ENCODE measurements around the gene EMC10. TPM values are rescaled to one million over a fixed set of nuclear protein-coding genes. Genes with fewer than 3 reads are reported as not detected.

The EMC10 gene
- total RNA-seq, 1 experiment from 2014 or later = 109 TPM

- Histone ChIP-seq H3K14ac (ENCODE audit: insufficient read depth, low read length) (no peak overlapping the region; the same call in 1 of the 2 replicates), H4K91ac (ENCODE audit: insufficient read length, low read depth, low read length) (no peak overlapping the region), H2BK15ac (ENCODE audit: low read depth, low read length) (no peak overlapping the region), H4K5ac (ENCODE audit: insufficient read length, low read depth, low read length) (no peak overlapping the region), H4K20me1 (ENCODE audit: control insufficient read depth, insufficient read depth, insufficient read length) (no peaks in the 10 kb centered on the region), H2BK12ac (ENCODE audit: insufficient read length, low read depth, low read length) (no peak overlapping the region), H3K79me1 (ENCODE audit: insufficient read depth, low read depth, low read length, poor library complexity, severe bottlenecking) (no peaks in the 10 kb centered on the region), H3K23me2 (ENCODE audit: insufficient read length, low read depth, low read length, poor library complexity, severe bottlenecking) (no peaks in the 10 kb centered on the region), H3K4me1 (ENCODE audit: insufficient read depth, low read length) (no peaks in the 10 kb centered on the region), H2BK120ac (ENCODE audit: low read depth, low read length, poor library complexity, severe bottlenecking) (no peak overlapping the region), H2BK20ac (ENCODE audit: low read depth, low read length, poor library complexity, severe bottlenecking) (no peak overlapping the region), H3K56ac (ENCODE audit: insufficient read length, low read depth, low read length) (no peak overlapping the region), H2AK5ac (ENCODE audit: insufficient read length, low read length) (no peak overlapping the region), H3K4ac (ENCODE audit: low read depth, low read length) (no peak overlapping the region), H3K27me3 (ENCODE audit: insufficient read depth, low read length) (no peaks in the 10 kb centered on the region), H2AFZ (ENCODE audit: low read length) (no peak overlapping the region), H2BK5ac (ENCODE audit: insufficient read length, low read length) (no peak overlapping the region), H3K4me2 (ENCODE audit: insufficient read depth, insufficient read length, low read length) (no peak overlapping the region), H3K27ac (ENCODE audit: insufficient read length, low read depth, low read length) (no peak overlapping the region), H3K18ac (ENCODE audit: insufficient read length, low read depth, low read length) (no peak overlapping the region), H3K9ac (ENCODE audit: extremely low read depth, insufficient read length, low read length) (no peak overlapping the region), H3K9me3 (ENCODE audit: control insufficient read depth, low read depth, low read length) (peaks cover 6% of the 10 kb centered on the region), H3T11ph (ENCODE audit: low read length) (no peak overlapping the region), H4K8ac (replicated peaks; ENCODE audit: insufficient read length, low read depth, low read length) (no peak overlapping the region), H3K23ac (ENCODE audit: insufficient read length, low read depth, low read length) (no peak overlapping the region), H3K79me2 (ENCODE audit: insufficient read depth, low read length) (no peaks in the 10 kb centered on the region)
- peaks cover 8% of the 10 kb centered on the region in 2 experiments; a peak in 4 of 5 replicates for H3K9me3 Mint-ChIP-seq
- H3K27ac Mint-ChIP-seq = no peak overlapping the region
- no CpG with 5 or more reads among the region's 3 CpGs for WGBS (ENCODE audit: extremely low coverage, insufficient read length, low lambda C conversion rate)
- H3K4me1 Mint-ChIP-seq = peaks cover 7 to 8% of the 10 kb centered on the region in 2 experiments
- H3K36me3 Mint-ChIP-seq (ENCODE audit: insufficient read depth in 1 of 3, low read depth in 3 of 3) = peaks cover 0 to 18% (median 15%) of the 10 kb centered on the region in 3 experiments; a peak in 4 of 7 replicates
- H3K4me3 Mint-ChIP-seq = no peak overlapping the region
- DNase-seq = no peak
- H3K27me3 Mint-ChIP-seq (ENCODE audit: low read depth) = peaks cover 36% of the 10 kb centered on the region
- no peak for TF ChIP-seq CTCF (conservative IDR thresholded peaks at IDR 0.05)
These were observed 58.2 kb downstream of the EMC10 start for GRCh38 chr19:50534478-50534877.
